Daoy (cell line): ENCODE results near the gene CACNB1. TPM values are rescaled to one million over a fixed set of nuclear protein-coding genes. Genes with fewer than 3 reads are reported as not detected.

Source experiments
- DNase-seq: peaks from one replicate; pipeline ENCODE4 v3.0.0-alpha.2; 2015; ENCODE audit warnings: low read depth
- total RNA-seq: library from RNA; depleted of rRNA; stranded (reverse); fragments of >200 nt; shearing (Covaris generic); gene quantifications from 2 replicates; pipeline ENCODE4 v1.2.3, GENCODE V29; 2014; rRNA removed

Gene CACNB1
- total RNA-seq, 1 experiment from 2014 or later, result 1.0 TPM

DNA sequence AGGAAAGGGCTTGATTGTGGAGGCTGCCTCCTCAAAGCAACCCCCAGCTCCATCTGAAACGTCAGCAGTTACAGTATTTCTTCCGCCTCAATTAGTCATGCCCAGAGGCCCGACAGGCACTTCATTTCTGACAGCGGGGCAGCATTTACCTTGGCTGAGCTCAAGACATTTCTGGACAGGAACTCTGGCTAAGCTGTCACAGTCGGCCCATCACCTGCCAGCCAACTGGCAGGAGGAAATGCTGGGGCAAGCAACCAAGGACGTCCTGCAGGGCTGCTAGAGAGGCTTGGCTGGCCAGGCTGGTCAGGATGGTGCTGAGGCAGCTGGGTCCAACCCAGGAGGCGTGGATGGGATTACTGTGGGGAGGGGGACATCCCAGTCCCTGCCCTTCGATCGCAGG is 73.8 kb downstream of the CACNB1 start:
- DNase-seq, result peak; percentile 19

Other genes starting within 250 kb of the CACNB1 start
- gene FBXO47, start 230.3 kb downstream of the CACNB1 start, total RNA-seq, result not detected in 2 replicates
- gene PLXDC1, start 46.0 kb downstream of the CACNB1 start, total RNA-seq, result 0.11 TPM in 1 of 2 replicates, not detected in the other
- gene ARL5C, start 31.5 kb downstream of the CACNB1 start, total RNA-seq, result not detected in 2 replicates
- gene RPL19, start 2.6 kb upstream of the CACNB1 start, total RNA-seq, result 2,153 and 2,499 TPM in 2 replicates
- gene STAC2, start 28.3 kb upstream of the CACNB1 start, total RNA-seq, result 0.06 TPM in 1 of 2 replicates, not detected in the other
- gene FBXL20, start 204.0 kb upstream of the CACNB1 start, total RNA-seq, result 2.1 and 8.2 TPM in 2 replicates